ENCODE results near the gene KRTAP12-1. TPM values are rescaled to one million over a fixed set of nuclear protein-coding genes. Genes with fewer than 3 reads are reported as not detected.

Gene KRTAP12-1
- total and polyA plus RNA-seq, 2 donors (not counting 3 experiments of a cell fraction or from before 2014, with no cell fraction given): not detected

- H3K9ac ChIP-seq (replicated peaks; ENCODE audit: extremely low read depth, insufficient read depth, low read length): no peak overlapping the region
- H4K20me1 ChIP-seq (replicated peaks; ENCODE audit: control insufficient read depth, extremely low read depth, insufficient read depth, low read length): no peaks in the 10 kb centered on the region
- dilution Hi-C loops (cut with MboI; ENCODE audit: extremely low pct_ligation_motif_present, low sequenced_read_pairs) (no loop called here), intact Hi-C loops (cut with micrococcal nuclease) (no loop called here)
- H3K79me2 ChIP-seq (ENCODE audit: control insufficient read depth, insufficient read depth, low read length): no peaks in the 10 kb centered on the region
- TF ChIP-seq JUN (IDR thresholded peaks at IDR 0.05; ENCODE audit: borderline replicate concordance, insufficient read depth, insufficient read length, low read depth): no peak
- no peak for TF ChIP-seq CTCF (IDR thresholded peaks at IDR 0.05; ENCODE audit: extremely low read depth in 1 of 2, insufficient read depth in 1 of 2, low read depth in 1 of 2, low read length in 2 of 2)
- no peak for TF ChIP-seq MYC (IDR thresholded peaks at IDR 0.05; ENCODE audit: low read depth, low read length)
- no peak for TF ChIP-seq POLR2A (IDR thresholded peaks at IDR 0.05; ENCODE audit: low read depth, low read length)
- no peak for TF ChIP-seq EZH2 (IDR thresholded peaks at IDR 0.05; ENCODE audit: borderline replicate concordance, low read depth, low read length, severe bottlenecking)
- TF ChIP-seq FOS (IDR thresholded peaks at IDR 0.05; ENCODE audit: borderline replicate concordance, insufficient read depth, low read length): no peak
- TF ChIP-seq MAX (IDR thresholded peaks at IDR 0.05; ENCODE audit: insufficient read depth, insufficient read length): no peak
- TF ChIP-seq GATA2 (IDR thresholded peaks at IDR 0.05; ENCODE audit: insufficient read depth, insufficient read length, low read depth, low read length): no peak
- TF ChIP-seq POLR2AphosphoS5 (IDR thresholded peaks at IDR 0.05; ENCODE audit: insufficient read depth, low read depth, low read length): no peak
- BruUV-seq (replicated peaks): no TSS peak
- no peak for DNase-seq (ENCODE audit: low read depth, low spot score)
- no peak overlapping the region for H3K4me2 ChIP-seq (ENCODE audit: insufficient read depth, low read length)
- no peak for FAIRE-seq
- no peak overlapping the region for H2AFZ ChIP-seq (ENCODE audit: low read depth, low read length)
- CTCF ChIA-PET: interaction anchor here (1.7 kb wide), 1 partner anchor 85 kb away, joined by 10 read pairs; no protein-coding TSS in a partner anchor
- H3K27me3 ChIP-seq (ENCODE audit: control insufficient read depth in 2 of 2, insufficient read depth in 2 of 2, low read length in 2 of 2): peaks cover 78 to 85% of the 10 kb centered on the region in 2 experiments
- H3K9me3 ChIP-seq (replicated peaks; ENCODE audit: control insufficient read depth, insufficient read depth, low read length): no peaks in the 10 kb centered on the region
- POLR2A ChIA-PET: no interaction called here
- no peak overlapping the region for H3K4me3 ChIP-seq (replicated peaks in 1 of 3; ENCODE audit: insufficient read depth in 1 of 3, low read depth in 1 of 3, low read length in 3 of 3)
- no peak overlapping the region for H3K27ac ChIP-seq (ENCODE audit: insufficient read depth, low read depth, low read length)
- H3K4me1 ChIP-seq (ENCODE audit: control insufficient read depth, extremely low read depth, insufficient read depth, low read length): peaks cover 5% of the 10 kb centered on the region
- H3K9me1 ChIP-seq (replicated peaks; ENCODE audit: control insufficient read depth, extremely low read depth, insufficient read depth, low read length): no peaks in the 10 kb centered on the region
- no peaks in the 10 kb centered on the region for H3K36me3 ChIP-seq (ENCODE audit: control insufficient read depth in 2 of 2, extremely low read depth in 1 of 2, insufficient read depth in 2 of 2, low read length in 2 of 2)
These were observed 26.4 kb upstream of the KRTAP12-1 start for GRCh38 chr21:44708213-44708865.
